ENCODE measurements around the gene FAM120B.
"Not testable (repeated sequence)": the region's sequence is repeated elsewhere in the genome, so short reads cannot be mapped to it uniquely, and the experiment has no call there.

FAM120B gene

GRCh38 chr6:170314983-170315382, 8.4 kb downstream of the FAM120B start:
- no peaks in the 10 kb centered on the region for H3K4me1 ChIP-seq (ENCODE audit: control insufficient read depth in 1 of 2, insufficient read depth in 1 of 2, low read depth in 1 of 2, low read length in 1 of 2)
- no peak overlapping the region for H3K27ac ChIP-seq
- TF ChIP-seq CTCF (IDR thresholded peaks at IDR 0.05) = no peak
- no peaks in the 10 kb centered on the region for H3K9me3 ChIP-seq
- H3K27me3 ChIP-seq = no peaks in the 10 kb centered on the region
- H3K4me3 ChIP-seq (ENCODE audit: low read depth in 1 of 2, low read length in 1 of 2) = no peak overlapping the region
- H3K36me3 ChIP-seq = peaks cover 40% of the 10 kb centered on the region

- Histone ChIP-seq H3K27me3 (no peaks in the 10 kb centered on the region), H3K9me3 (no peaks in the 10 kb centered on the region), H3K27ac (no peak overlapping the region), H3K36me3 (peaks cover 50% of the 10 kb centered on the region), H3K4me3 (ENCODE audit: low read depth in 1 of 2, low read length in 1 of 2) (no peak overlapping the region), H3K4me1 (ENCODE audit: control insufficient read depth in 1 of 2, insufficient read depth in 1 of 2, low read depth in 1 of 2, low read length in 1 of 2) (no peaks in the 10 kb centered on the region)
- TF ChIP-seq CTCF (IDR thresholded peaks at IDR 0.05) = no peak
Measured at GRCh38 chr6:170316071-170316470, 9.5 kb downstream of the FAM120B start.

GRCh38 chr6:170317076-170317475, 10.5 kb downstream of the FAM120B start:
- no peaks in the 10 kb centered on the region for H3K4me1 ChIP-seq (ENCODE audit: control insufficient read depth in 1 of 2, insufficient read depth in 1 of 2, low read depth in 1 of 2, low read length in 1 of 2)
- H3K9me3 ChIP-seq = no peaks in the 10 kb centered on the region
- H3K27me3 ChIP-seq = no peaks in the 10 kb centered on the region
- no peak for TF ChIP-seq CTCF (IDR thresholded peaks at IDR 0.05)
- H3K36me3 ChIP-seq = peaks cover 60% of the 10 kb centered on the region
- H3K4me3 ChIP-seq (ENCODE audit: low read depth in 1 of 2, low read length in 1 of 2) = no peak overlapping the region
- H3K27ac ChIP-seq = no peak overlapping the region

DNA sequence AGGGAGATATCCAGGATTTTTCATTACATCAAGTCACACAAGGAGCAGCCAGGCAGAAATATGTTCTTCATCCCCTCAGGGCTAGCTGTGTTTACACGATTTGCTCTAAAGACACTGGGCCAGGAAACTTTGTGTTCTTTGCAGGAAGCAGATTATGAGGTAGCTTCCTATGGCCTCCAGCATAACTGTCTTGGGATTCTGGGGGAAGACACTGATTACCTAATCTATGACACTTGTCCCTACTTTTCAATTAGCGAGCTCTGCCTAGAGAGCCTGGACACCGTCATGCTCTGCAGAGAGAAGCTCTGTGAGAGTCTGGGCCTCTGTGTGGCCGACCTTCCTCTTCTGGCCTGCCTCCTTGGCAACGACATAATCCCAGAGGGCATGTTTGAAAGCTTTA, 11.2 kb downstream of the FAM120B start:
- Histone ChIP-seq H3K27ac (no peak overlapping the region), H3K4me3 (ENCODE audit: low read depth in 1 of 2, low read length in 1 of 2) (no peak overlapping the region), H3K9me3 (no peaks in the 10 kb centered on the region), H3K27me3 (no peaks in the 10 kb centered on the region), H3K36me3 (peaks cover 62% of the 10 kb centered on the region), H3K4me1 (ENCODE audit: control insufficient read depth in 1 of 2, insufficient read depth in 1 of 2, low read depth in 1 of 2, low read length in 1 of 2) (no peaks in the 10 kb centered on the region)
- TF ChIP-seq CTCF (IDR thresholded peaks at IDR 0.05) = no peak

- H3K27ac ChIP-seq = no peak overlapping the region
- H3K36me3 ChIP-seq = peaks cover 86% of the 10 kb centered on the region
- no peak overlapping the region for H3K4me3 ChIP-seq (ENCODE audit: low read depth in 1 of 2, low read length in 1 of 2)
- no peaks in the 10 kb centered on the region for H3K27me3 ChIP-seq
- TF ChIP-seq CTCF (IDR thresholded peaks at IDR 0.05) = no peak
- H3K9me3 ChIP-seq = no peaks in the 10 kb centered on the region
- H3K4me1 ChIP-seq (ENCODE audit: control insufficient read depth in 1 of 2, insufficient read depth in 1 of 2, low read depth in 1 of 2, low read length in 1 of 2) = peaks cover 9 to 12% of the 10 kb centered on the region in 2 experiments
Measured at GRCh38 chr6:170329321-170329720, 22.8 kb downstream of the FAM120B start.

DNA sequence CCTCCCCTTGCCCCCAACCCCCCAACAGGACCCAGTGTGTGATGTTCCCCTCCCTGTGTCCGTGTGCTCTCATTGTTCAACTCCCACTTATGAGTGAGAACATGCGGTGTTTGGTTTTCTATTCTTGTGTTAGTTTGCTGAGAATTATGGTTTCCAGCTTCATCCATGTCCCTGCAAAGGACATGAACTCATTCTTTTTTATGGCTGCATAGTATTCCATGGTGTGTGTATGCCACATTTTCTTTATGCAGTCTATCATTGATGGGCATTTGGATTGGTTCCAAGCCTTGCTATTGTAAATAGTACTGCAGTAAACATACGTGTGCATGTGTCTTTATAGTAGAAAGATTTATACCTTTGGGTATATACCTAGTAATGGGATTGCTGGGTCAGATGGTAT, 28.6 kb downstream of the FAM120B start:
- not testable (repeated sequence) for H3K4me1 ChIP-seq (ENCODE audit: control insufficient read depth in 1 of 2, insufficient read depth in 1 of 2, low read depth in 1 of 2, low read length in 1 of 2); H3K27me3 ChIP-seq
- H3K36me3 ChIP-seq = peaks cover 43% of the 10 kb centered on the region

More for the DNA sequence above, 28.6 kb downstream of the FAM120B start:
- not testable (repeated sequence) for H3K27ac ChIP-seq; H3K9me3 ChIP-seq; H3K4me3 ChIP-seq (ENCODE audit: low read depth in 1 of 2, low read length in 1 of 2)

All from neutrophil (primary cell).